Muscle of leg (tissue), 9 donors: ENCODE data around the gene MECR. TPM values are rescaled to one million over a fixed set of nuclear protein-coding genes. Genes with fewer than 3 reads are reported as not detected.

Source experiments
- polyA plus RNA-seq, 8 donors: library from polyadenylated mRNA; unstranded; fragments of 120-200 nt; gene quantifications; one replicate each; pipeline versions ENCODE4 v1.2.1 to v1.2.3, GENCODE V29; 2013; ENCODE audit warnings: inconsistent platforms in 1 of 8, low replicate concordance in 1 of 8; ENCODE audit not compliant: insufficient read length in 8 of 8, insufficient read depth in 1 of 8
- total RNA-seq: library from RNA; stranded (reverse); fragments of 120-200 nt; gene quantifications from one replicate; pipeline ENCODE4 v1.2.4, GENCODE V29; 2013

The MECR gene
- total and polyA plus RNA-seq, 9 donors: 17.5 to 24.1 (median 21.9) TPM

Other genes starting within 250 kb of the MECR start
- 10.1 TPM for gene TMEM200B, start 107.0 kb downstream of the MECR start, total RNA-seq
- 10 to 100 TPM in 2 of 8 donors, 1 to 10 TPM in 6; 5.9 to 11.3 (median 8.7) TPM for gene TMEM200B, start 107.0 kb downstream of the MECR start, polyA plus RNA-seq
- gene SRSF4, start 49.0 kb downstream of the MECR start, total RNA-seq: 29.8 TPM
- gene SRSF4, start 49.0 kb downstream of the MECR start, polyA plus RNA-seq: 10 to 100 TPM; 65.7 to 78.3 (median 67.8) TPM
- gene PTPRU, start 5.6 kb upstream of the MECR start, total RNA-seq: 10.6 TPM
- gene PTPRU, start 5.6 kb upstream of the MECR start, polyA plus RNA-seq: 10 to 100 TPM in 6 of 8 donors, 1 to 10 TPM in 2; 8.0 to 14.6 (median 12.0) TPM